GM20431 (cell line): ENCODE data around the gene PCBP3.
"Not testable (repeated sequence)": the region's sequence is repeated elsewhere in the genome, so short reads cannot be mapped to it uniquely, and the experiment has no call there.

Experiments
- in situ Hi-C: fragments of 300-500 bp; cut with MseI, MboI; formaldehyde crosslinking; loops from one replicate; pipeline ENCODE4 v1.15.0; 2020; ENCODE audit warnings: low sequenced_read_pairs; ENCODE audit not compliant: unreplicated experiment

Gene PCBP3

DNA sequence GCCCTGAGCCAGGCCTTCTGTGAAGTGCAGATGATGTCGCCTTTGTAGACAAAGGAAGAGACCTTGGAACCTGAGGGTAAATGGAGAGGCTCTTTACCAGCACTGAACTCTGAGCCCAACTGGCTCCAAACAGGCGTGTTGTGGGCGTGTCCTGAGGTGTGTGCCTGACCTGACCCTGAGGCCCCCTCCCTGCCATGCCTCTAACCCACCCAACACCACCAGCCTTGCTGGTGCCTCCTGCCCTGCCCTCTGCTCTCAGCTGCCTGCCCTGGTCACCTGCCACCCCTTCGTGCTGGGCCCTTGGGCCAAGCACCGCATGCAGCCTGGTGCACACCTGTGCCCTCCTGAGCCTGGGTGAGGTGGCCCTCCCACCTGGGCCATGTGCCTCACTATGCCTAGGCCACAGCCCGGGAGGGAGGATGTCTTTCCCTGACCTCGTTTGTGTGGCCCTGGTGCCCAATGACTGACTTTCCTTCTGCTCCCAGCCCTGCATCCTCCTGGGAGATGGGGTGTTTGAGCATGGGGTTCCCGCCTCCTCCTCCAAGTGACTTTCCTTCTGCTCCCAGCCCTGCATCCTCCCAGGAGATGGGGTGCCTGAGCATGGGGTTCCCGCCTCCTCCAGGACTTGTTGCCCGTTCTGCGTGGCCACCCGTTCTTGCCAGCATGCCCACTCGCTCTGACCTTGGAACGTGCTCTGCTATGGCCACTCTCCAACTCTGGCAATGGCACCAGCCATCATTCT lies 157.0 kb downstream of the PCBP3 start:
- in situ Hi-C loops = no loop called here

DNA sequence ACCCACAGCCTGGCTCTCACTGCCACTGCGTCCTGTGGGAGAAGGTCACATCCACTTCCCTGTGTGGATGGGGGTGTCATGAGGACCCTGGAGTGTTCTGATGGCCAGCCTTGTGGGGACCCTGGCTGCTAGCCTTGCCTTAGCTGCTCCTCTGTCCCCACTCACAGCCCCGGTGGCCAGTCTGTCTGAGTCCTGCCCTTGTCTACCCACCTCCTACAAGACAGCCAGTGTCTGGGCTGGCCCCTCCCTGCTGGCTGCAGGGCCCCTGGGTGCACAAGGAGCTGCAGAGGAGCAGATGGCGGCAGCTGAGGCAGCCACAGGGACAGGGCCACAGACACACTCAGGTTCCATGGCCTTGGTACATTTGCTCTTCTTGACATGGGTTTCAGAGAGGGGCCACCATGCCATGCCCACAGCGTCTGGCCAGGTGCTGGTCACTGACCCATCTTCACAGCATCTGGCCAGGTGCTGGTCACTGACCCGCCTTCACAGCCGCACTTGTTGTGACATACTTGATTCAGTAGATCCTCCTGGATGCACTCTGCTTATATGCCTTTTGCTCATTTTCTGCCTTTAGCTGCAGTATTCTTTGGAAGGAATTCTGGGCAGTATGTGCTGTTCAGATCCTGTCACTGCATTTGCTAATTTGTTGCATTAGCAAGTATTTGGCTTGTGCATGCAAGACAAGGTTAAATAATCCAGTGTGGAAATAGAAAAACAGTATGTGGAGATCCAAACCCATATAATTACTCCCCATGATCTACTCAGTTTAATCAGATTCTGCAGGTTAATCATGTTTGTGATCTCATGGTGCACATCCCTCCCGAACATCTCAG lies 157.8 kb downstream of the PCBP3 start:
- in situ Hi-C loops = no loop called here

DNA sequence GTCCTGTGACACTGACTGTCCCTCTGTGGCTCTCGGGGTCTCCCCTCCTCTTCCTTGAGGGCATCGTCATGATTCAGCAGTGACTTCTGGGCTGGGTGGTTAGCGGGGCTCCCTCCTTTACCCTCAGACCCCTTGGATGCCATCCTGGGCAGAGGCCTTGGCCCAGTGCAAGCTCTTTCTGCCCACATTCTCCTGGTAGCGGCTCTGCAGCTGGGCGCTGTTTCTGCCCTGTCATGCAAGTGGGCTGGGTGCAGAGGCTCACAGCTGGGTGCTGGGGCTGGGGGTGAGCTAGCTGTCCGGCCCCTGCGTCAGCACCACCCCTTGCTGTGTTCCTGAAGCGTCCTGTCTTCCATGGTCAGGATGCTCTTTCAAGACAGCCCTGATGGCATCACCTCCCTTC lies 158.5 kb downstream of the PCBP3 start:
- in situ Hi-C loops = no loop called here

DNA sequence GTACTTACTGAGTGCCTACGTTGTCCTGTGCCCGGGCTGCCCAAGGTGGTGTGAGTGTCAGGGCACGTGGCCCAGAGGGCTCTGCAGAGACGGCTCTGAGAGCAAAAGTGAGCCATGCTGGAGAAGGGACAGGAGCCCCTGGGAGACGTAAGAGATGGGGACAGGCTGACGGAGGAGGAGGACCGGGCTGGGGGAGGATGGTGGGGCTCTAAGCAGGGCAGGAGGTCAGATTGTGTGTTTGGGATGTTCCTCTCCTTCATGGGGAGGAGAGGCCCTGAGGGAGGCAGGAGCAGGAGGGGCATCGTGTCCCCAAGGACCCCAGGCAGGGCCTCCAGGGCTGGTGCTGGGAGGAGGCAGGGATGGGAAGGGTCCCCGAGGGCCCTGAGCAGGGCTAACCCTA lies 158.9 kb downstream of the PCBP3 start:
- in situ Hi-C loops = no loop called here

DNA sequence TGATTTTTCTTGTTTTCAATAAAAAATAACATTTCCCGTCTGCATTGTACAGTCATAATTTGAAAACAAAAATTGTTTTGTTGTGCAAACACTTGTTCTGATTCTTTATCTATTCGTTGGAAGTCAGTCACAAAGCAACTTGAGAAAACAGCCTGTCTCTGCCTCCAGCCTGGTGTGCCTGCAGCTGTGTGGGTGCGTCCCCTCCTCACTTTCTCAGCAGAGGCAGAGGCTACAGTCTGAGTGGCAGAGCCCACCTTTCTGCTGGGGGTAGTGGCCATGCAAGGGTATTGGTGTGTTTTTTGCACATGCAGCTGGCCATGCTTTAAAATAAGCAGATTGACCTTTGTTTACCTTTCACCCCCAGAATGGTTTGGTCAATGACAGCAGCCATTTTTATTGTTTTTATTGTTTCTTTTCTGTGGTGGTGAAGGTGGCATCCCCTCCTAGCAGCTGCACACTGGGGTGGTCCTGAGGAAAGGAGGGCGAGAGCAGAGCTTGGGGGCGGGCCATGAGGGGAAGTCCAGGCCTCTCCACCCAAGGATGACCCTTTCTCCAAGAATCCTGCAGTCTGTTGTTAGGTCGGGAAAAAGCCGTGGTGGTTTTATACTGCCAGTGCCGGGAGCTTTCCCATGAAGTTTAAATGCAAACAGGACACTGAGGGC lies 159.6 kb downstream of the PCBP3 start:
- in situ Hi-C loops = no loop called here

DNA sequence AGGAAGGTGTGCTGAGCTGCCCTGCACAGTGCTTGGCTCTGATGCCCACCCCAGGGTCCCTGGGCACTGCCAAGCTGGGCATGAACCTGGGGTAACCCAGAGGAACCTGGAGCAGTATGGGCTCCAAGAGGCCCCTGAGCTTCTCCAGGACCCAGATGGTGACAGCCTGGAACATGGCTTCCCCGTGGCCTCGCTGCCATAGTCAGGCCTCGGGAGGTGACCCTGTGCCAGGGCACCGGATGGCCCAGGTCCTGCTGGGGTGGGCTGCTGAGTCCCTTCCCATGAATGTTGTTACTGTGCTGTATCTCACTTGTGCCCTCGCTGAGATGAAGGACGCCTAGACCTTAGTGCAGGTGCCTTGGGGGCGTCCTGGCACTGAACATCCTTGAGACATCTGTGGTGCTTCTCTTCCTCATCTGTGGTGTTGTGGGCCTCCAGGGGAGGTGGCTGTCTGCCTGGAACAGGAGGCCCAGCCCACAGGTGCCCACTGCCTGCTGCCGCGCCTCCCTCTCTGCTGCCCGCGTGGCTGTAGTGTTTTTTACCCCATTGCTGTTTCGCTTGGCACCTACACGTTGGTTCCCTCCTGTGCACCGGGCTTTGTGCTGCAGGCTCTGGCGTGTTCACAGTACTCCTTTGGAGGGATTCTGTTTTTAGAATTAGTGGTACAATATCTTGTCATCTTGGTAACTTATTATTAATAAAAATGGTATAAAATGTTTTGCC lies 160.3 kb downstream of the PCBP3 start:
- in situ Hi-C loops = no loop called here

DNA sequence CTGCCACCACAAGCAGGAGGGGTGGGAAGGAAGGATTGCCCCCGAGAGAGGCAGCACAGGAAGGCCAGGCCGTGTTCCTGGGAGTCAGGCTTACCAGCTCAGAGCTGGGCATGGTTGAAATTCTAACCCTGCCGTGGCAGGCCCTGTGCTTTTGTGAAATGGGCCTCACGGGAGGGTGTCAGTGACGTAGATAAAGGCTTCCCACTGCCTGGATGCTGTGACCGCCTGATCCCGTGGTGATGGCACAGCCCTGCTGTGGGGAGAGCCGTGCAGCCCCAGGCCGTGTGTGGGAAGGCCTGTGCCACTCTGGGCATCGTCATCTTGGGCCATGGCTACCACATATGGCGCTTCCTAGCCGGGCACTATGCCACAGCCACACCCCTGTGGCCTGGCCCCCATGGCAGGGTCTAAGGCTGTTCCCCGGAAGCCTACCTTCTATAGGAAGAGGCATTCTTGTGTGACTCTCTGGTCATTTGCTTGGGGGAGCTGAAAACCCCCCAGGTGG lies 161.3 kb downstream of the PCBP3 start:
- in situ Hi-C loops = no loop called here

DNA sequence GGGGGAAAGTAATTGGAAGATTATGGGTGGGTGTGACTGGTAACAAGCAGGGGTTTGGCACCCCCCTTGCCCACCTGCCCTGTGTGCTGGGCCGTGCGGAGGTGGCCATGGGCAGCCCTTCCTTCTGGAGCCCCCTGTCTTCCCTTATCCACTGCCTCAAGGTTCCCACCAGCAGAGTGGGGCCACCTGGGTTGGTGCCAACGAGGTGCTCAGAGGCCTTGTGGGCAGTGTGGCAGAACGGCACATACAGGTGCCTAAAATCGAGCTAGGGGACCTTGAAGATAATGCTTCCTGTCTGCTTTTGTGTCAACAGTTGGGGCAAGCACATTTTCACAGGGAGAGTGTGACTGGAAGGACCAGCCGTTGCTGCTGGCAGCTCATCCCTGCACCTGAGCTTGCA lies 161.8 kb downstream of the PCBP3 start:
- in situ Hi-C loops = no loop called here

DNA sequence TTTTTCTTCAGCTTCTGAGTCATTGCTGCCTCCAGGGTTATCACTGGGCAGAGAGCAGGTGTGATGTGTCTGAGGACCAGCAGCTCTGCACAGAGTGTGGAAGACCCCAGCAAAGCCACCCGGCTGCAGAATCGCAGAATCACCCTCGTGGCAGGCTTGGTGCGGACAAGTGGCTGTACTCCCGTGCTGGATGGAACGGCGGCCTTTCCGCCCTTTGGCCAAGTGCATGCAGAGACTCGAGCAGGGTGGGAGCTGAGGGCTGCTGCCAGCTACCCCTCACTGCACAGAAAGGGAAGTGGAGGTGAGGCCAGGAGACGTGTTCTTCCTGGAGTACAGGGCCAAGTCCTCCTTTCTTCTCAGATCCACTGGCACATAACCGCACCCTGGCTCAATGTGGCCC lies 162.5 kb downstream of the PCBP3 start:
- in situ Hi-C loops = no loop called here

DNA sequence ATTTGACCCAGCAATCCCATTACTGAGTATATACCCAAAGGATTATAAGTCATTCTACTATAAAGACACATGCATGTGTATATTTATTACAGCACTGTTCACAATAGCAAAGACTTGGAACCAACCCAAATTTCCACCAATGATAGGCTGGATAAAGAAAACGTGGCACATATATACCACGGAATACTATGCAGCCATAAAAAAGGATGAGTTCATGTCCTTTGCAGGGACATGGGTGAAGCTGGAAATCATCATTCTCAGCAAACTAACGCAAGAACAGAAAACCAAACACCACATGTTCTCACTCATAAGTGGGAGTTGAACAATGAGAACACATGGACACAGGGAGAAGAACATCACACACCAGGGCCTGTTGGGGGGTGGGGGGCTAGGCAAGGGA lies 165.1 kb downstream of the PCBP3 start:
- in situ Hi-C loops = not testable (repeated sequence)

DNA sequence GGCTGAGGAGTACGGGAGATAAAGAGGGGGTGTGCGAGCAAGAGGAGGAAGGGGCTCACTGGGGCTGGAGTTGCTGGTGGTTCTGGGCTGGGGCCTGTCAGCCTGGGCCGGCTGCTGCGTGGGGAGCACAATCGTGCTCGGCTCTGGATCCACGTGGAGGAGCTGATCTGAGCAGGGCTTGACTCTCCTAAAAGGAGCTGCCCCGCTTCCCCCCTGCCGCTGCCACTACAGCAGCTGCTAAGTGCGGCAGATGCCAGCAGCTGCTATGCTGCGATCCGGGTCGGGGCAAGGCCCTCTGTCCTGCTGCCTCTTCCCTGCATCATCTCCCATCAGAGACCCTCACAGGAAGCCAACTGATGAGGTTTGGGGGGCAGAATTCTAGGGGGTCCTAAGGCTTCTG lies 165.9 kb downstream of the PCBP3 start:
- in situ Hi-C loops = no loop called here

DNA sequence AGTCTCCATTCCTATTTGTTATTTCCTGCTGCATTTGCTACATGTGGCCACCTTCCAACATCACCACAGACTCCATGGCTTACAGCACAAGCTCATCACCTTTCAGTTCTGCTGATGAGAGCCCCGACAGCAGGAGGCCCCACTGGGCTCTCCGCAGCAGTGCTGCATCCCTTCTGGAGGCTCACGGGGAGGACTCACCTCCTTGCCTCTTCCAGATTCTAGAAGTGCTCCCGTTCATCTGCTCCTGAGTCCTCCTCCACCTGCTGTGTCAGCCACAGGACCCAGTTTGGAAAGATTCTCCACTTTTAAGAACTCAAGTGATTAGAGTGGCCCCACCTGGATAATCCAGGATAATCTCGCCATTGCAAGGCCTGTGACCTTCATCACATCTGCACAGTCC lies 167.6 kb downstream of the PCBP3 start:
- in situ Hi-C loops = no loop called here

DNA sequence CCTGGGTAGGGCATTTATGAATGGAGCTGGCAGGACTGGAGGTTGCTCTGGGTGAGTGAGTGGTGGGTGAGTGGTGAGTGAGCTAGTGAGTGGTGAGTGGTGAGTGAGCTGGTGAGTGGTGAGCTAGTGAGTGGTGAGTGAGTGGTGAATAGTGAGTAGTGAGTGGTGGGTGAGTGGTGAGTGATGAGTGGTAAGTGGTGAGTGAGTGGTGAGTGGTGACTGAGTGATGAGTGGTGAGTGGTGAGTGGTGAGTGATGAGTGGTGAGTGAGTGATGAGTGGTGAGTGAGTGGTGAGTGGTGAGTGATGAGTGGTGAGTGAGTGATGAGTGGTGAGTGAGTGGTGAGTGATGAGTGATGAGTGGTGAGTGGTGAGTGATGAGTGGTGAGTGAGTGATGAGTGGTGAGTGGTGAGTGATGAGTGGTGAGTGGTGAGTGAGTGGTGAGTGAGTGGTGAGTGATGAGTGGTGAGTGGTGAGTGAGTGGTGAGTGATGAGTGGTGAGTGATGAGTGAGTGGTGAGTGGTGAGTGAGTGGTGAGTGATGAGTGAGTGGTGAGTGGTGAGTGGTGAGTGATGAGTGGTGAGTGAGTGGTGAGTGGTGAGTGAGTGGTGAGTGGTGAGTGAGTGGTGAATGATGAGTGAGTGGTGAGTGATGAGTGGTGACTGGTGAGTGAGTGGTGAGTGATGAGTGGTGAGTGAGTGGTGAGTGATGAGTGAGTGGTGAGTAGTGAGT lies 170.8 kb downstream of the PCBP3 start:
- in situ Hi-C loops = not testable (repeated sequence)

DNA sequence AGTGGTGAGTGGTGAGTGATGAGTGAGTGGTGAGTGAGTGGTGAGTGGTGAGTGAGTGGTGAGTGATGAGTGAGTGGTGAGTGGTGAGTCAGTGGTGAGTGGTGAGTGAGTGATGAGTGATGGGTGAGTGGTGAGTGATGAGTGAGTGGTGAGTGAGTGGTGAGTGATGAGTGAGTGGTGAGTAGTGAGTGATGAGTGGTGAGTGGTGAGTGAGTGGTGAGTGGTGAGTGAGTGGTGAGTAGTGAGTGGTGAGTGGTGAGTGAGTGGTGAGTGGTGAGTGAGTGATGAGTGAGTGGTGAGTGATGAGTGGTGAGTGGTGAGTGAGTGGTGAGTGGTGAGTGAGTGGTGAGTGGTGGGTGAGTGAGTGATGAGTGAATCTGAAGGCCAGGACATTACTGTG lies 172.3 kb downstream of the PCBP3 start:
- in situ Hi-C loops = not testable (repeated sequence)

DNA sequence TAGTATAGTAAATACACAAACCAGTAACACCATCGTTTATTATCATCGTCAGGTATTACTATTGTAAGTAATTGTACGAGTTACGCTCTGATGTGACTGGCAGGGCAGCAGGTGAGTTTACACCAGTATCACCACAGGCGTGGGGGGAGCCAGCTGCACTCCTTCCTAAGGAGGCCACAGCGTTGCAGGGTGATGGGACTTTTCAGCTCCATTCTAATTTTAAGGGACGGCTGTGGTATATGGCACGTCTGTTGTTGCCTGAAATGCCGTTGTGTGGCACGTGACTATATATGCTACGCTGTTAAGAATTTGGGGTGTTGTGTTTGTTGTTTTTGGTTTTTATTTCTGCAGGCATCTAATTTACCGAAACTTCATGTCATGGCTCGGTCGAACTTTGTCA lies 173.3 kb downstream of the PCBP3 start:
- in situ Hi-C loops = no loop called here

DNA sequence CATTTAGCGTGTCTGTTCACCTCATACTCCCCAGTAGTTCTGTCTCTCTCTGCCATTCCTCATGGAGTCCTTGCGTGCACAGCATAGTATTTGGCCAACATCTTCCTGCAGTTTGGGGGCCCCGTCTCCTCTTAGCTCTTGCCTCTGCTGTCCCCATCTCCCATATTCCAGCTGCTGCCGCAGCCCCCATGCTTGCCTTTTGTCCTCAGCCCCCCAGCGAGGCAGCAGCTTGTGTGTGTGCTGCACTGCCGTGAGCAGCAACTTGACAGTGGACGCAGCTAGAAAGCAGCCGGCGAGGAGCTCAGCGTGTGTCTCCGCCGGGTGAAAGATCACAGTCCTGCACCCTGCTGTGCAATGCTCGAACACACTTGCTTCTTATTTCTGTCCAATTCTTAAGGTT lies 173.8 kb downstream of the PCBP3 start:
- in situ Hi-C loops = no loop called here

DNA sequence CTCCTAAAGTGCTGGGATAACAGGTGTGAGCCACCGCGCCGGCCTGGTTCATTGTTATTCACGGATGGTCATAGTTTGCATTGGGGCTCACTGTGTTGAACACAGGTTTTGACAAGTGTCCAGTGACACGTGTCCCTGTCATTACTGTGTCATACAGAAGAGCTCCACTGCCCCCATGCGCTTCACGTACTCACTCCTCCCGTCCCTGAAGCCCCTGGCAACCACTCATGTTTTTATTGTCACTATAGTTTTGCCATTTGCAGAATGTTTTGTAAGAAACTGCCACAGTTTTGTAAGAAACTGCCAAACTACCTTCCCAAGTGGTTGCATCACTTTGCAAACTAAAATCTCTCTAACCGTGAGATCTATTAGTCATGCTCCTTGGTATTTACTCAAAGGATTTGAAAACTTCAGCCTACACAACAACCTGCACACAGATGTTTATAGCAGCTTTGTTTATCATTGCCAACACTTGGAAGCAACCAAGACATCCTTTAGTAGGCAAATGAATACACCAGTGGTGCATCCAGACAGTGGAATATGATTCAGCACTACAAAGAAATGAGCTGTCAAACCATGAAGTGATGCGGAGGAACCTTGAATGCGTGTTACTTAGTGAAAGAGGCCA lies 174.9 kb downstream of the PCBP3 start:
- in situ Hi-C loops = no loop called here

DNA sequence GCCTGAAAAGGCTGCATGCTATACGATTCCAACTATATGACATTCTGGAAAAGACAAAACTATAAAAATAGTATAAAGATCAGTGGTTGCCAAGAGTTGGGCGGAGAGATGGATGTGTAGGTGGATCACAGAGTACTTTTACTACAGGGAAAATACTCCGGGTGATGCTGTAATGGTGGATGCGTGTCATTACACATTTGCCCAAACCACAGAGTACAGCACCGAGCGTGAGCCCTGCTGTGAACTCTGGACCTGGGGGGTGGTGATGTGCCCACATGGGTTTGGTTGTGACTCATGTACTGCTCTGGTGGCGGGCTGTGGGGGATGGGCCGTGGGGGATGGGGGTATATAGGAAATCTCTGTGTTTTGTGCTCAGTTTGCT lies 175.4 kb downstream of the PCBP3 start:
- in situ Hi-C loops = no loop called here

DNA sequence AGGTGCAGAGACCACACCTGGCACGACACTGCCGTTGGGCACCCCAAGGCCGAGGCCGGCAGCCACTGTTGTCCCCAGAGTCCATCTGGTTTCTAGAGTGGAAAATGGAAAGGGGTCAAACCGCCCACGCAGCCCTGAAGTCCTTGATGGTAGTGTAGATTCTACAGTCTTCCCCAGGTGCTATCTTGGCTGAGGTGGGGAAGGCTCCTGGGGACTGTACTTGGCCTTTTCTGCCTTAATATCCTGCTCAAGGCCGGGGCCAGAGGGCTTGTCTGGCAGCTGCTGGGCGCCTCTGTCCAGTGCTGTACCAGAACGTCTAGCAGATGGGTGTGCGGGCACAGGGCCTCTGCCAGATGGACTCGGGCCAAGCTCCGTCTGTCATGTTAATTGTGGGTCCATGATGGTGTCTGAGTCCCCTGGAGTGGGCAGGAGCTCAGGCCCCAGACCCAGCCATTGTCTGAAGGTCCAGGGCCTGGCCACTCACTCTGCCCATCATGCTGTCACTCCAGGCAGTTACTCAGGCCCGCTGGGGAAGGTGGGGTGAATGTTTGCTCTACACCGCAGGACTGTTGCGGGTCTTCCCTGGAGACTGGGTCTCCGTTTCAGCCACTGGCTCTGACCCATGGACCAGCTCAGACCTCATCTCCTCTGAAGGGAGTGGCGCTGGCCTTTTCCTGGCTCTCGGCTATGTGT lies 176.1 kb downstream of the PCBP3 start:
- in situ Hi-C loops = no loop called here
